Activated CD8-positive, alpha-beta T cell treated with anti-CD3 and anti-CD28 coated beads for 36 hours (primary cell): ENCODE results near the gene SLC12A2. TPM values are rescaled to one million over a fixed set of nuclear protein-coding genes. Genes with fewer than 3 reads are reported as not detected.
A peak's percentile ranks its signal among the peaks of the same experiment; 100 is the strongest.

ENCODE experiments used
- ATAC-seq: fragments of 200-7000 bp; cut with Tn5 transposase; one replicate; pipeline ENCODE4 v1.10.0; 2021; ENCODE audit warnings: mild to moderate bottlenecking, moderate library complexity
- CTCF ChIA-PET: fragments of 350-600 bp; sonication (Branson Sonifier 250); formaldehyde crosslinking; loops from one replicate; lab custom pipeline; 2021; ENCODE audit warnings: antibody characterized with exemption; lab: Charles Lee
- POLR2A ChIA-PET: fragments of 350-600 bp; sonication (Branson Sonifier 250); formaldehyde crosslinking; loops from one replicate; lab custom pipeline; 2021; ENCODE audit warnings: antibody characterized with exemption; lab: Charles Lee
- DNase-seq: peaks from one replicate; pipeline ENCODE4 v3.0.0-alpha.2; 2020
- H3K27ac Mint-ChIP-seq: one replicate; pipeline ENCODE4 v1.8.0; 2021; ENCODE audit warnings: mild to moderate bottlenecking, mixed read lengths
- H3K27me3 Mint-ChIP-seq: one replicate; pipeline ENCODE4 v1.8.0; 2021; ENCODE audit warnings: mixed read lengths
- H3K36me3 Mint-ChIP-seq: one replicate; pipeline ENCODE4 v1.8.0; 2021; ENCODE audit warnings: low read depth, mixed read lengths
- H3K4me1 Mint-ChIP-seq: one replicate; pipeline ENCODE4 v1.8.0; 2021; ENCODE audit warnings: low read depth, mixed read lengths
- H3K4me3 Mint-ChIP-seq: one replicate; pipeline ENCODE4 v1.8.0; 2021; ENCODE audit warnings: mild to moderate bottlenecking, moderate library complexity, mixed read lengths
- H3K9me3 Mint-ChIP-seq: one replicate; pipeline ENCODE4 v1.8.0; 2021; ENCODE audit warnings: mixed read lengths
- CTCF ChIP-seq: fragments of 200-600 bp; IDR thresholded peaks from one replicate; pipeline ENCODE4 v1.8.0; 2022; ENCODE audit warnings: antibody characterized with exemption, mild to moderate bottlenecking
- intact Hi-C: fragments of 100-400 bp; cut with micrococcal nuclease; formaldehyde crosslinking; loops from one replicate; pipeline ENCODE4 v1.10.0; 2022
- total RNA-seq, 2 experiments: library from RNA; stranded (reverse); gene quantifications; one replicate each; pipeline ENCODE4 v1.2.3, GENCODE V29; 2021

The SLC12A2 gene
- total RNA-seq, 2 experiments from 2014 or later, result 11.9 to 12.4 TPM

DNA sequence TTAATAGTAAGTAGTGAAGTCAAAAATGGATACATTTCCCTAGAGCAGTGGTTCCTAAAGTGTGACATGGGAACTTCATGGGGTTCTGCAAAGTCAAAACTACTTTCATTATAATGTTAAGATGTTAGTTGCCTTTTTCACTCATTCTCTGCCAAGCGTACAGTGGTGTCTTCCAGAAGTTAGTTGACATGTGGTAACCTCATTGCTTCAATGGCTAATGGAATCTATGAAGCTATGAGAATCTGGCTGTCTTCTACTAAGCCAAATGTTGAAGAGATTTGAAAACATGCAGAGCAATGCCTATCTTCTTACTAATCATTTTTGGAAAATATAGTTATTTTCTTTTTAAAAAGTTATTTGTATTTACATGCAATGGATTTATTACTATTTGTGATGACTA is 111.8 kb downstream of the SLC12A2 start:
- Mint-ChIP-seq H3K9me3 (no peaks in the 10 kb centered on the region), H3K4me3 (no peak overlapping the region), H3K36me3 (peaks cover 9% of the 10 kb centered on the region), H3K27me3 (no peaks in the 10 kb centered on the region), H3K27ac (no peak overlapping the region), H3K4me1 (peaks cover 32% of the 10 kb centered on the region)
- DNase-seq (no peak), ATAC-seq (no peak)
- intact Hi-C loops, result no loop called here
- CTCF ChIA-PET, result no interaction called here
- POLR2A ChIA-PET, result no interaction called here
- TF ChIP-seq CTCF, result no peak

- Mint-ChIP-seq H3K27me3 (no peaks in the 10 kb centered on the region), H3K4me3 (no peak overlapping the region), H3K9me3 (no peaks in the 10 kb centered on the region), H3K36me3 (peaks cover 9% of the 10 kb centered on the region), H3K27ac (no peak overlapping the region), H3K4me1 (peaks cover 34% of the 10 kb centered on the region)
- ATAC-seq (no peak), DNase-seq (no peak)
- ChIA-PET CTCF (interaction anchor here (0.6 kb wide), 1 partner anchor 380 kb away, joined by 3 read pairs; no protein-coding TSS in a partner anchor), POLR2A (interaction anchor here (0.6 kb wide), 1 partner anchor 238 kb away, joined by 4 read pairs; no protein-coding TSS in a partner anchor)
- intact Hi-C loops, result no loop called here
- TF ChIP-seq CTCF, result no peak
Observed at GRCh38 chr5:128196080-128196479, 112.5 kb downstream of the SLC12A2 start.

DNA sequence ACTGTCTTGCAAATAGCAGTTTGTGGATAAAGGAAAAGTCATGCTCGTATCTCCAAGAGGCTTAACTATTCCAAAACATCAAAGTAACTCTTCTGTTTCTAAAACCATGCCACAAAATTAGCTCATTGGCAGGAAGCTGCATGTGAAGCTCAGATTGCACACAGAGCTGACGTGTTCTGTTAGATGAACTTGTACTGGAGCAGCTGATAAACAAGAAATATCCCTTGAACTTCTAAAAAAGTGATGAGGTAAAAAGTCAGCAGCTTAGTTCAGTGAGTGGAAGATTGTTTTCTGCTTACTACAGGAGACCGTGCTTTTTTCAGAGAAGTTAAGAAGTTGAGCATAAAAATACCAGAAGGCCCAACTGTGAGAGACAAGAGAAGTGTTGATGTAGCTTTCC is 113.2 kb downstream of the SLC12A2 start:
- POLR2A ChIA-PET, result no interaction called here
- no peak for TF ChIP-seq CTCF
- ATAC-seq (no peak), DNase-seq (no peak)
- no peaks in the 10 kb centered on the region for H3K27me3 Mint-ChIP-seq
- H3K9me3 Mint-ChIP-seq, result no peaks in the 10 kb centered on the region
- H3K36me3 Mint-ChIP-seq, result peaks cover 9% of the 10 kb centered on the region
- H3K27ac Mint-ChIP-seq, result no peak overlapping the region
- H3K4me3 Mint-ChIP-seq, result no peak overlapping the region
- intact Hi-C loops, result no loop called here
- peaks cover 39% of the 10 kb centered on the region for H3K4me1 Mint-ChIP-seq
- CTCF ChIA-PET, result no interaction called here

DNA sequence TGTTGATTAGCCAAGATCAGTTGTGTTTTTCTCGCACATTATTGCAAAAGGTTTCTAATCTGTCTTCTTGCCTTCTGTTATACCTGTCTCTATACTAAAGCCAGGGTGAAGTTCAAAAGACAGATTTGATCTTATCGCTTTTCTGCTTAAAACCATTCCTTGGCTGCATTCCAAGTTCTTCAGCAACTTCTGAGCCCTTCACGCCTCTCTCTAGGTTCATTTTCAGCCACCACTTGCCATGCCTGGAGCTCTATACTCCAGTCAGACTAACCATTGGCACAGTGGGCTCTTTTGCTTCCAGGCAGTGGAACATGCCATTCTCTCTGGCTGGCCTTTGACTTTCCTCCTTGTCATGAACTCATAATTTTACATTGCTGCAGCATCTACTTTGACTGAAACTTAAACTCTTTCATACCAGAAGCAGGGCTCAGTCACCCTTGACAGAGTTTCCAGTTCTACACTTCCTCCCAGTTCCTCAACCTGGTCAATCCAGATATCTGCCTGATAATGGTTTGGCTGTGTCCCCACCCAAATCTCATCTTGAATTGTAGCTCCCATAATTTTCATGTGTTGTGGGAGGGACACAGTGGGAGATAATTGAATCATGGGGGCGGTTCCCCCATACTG is 114.4 kb downstream of the SLC12A2 start:
- no peak for TF ChIP-seq CTCF
- ChIA-PET POLR2A (no interaction called here), CTCF (interaction anchor here (1.0 kb wide), 1 partner anchor 15 kb away, joined by 3 read pairs; no protein-coding TSS in a partner anchor)
- Mint-ChIP-seq H3K36me3 (peaks cover 9% of the 10 kb centered on the region), H3K4me3 (no peak overlapping the region), H3K27me3 (peaks cover 1% of the 10 kb centered on the region), H3K27ac (no peak overlapping the region), H3K9me3 (no peaks in the 10 kb centered on the region), H3K4me1 (peaks cover 39% of the 10 kb centered on the region)
- intact Hi-C loops, result no loop called here
- DNase-seq (no peak), ATAC-seq (peak; percentile 45)

DNA sequence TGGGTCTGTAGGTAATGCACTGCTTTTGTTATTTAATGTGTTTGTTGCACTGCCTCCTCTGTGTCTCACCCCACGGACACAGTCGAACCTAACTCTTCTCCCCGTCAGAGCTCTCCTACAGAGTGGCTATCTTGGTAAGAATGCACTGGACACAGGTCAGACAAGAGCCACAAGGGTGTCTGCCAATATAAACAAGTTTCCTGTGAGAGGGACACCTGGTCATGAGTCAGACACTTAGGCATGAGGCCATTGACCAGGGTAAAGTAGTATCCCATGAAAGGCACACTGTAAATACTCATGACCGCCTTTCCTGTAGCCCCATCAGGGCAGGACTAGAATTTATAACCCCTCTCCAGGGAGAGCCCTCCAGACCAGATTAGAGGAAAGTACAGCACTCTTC is 115.5 kb downstream of the SLC12A2 start:
- ChIA-PET CTCF (interaction anchor here (1.0 to 2.3 kb wide), 3 partner anchors 16 to 440 kb away, joined by 3 to 6 read pairs (median 4); no protein-coding TSS in a partner anchor), POLR2A (no interaction called here)
- no peak for DNase-seq
- Mint-ChIP-seq H3K9me3 (no peaks in the 10 kb centered on the region), H3K36me3 (peaks cover 6% of the 10 kb centered on the region), H3K27me3 (peaks cover 1% of the 10 kb centered on the region), H3K4me1 (peaks cover 35% of the 10 kb centered on the region), H3K4me3 (no peak overlapping the region), H3K27ac (no peak overlapping the region)
- intact Hi-C loops, result no loop called here
- no peak for TF ChIP-seq CTCF
- ATAC-seq, result no peak
